Measurements from ENCODE around the gene ABHD12B.
"Not testable (repeated sequence)": the region's sequence is repeated elsewhere in the genome, so short reads cannot be mapped to it uniquely, and the experiment has no call there.

ABHD12B gene

DNA sequence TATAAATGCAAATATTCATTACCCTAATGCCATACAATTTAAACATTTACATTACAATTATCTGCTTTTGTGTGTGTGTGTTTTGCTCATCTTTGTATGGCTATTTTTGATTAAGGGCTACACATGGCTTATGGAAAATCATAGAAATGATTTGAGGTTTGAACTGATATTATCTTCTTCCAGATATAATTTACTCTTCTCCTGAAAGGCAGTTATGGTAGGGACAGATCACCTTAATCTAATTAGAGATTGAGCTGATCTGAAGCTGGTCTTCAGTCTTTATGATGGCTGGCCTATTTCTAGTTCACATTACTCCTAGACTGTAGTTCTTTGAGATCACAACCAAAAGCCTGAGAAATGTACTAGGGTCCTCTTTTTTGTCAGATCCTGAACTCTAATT lies 15.6 kb downstream of the ABHD12B start:
- DNase-seq (ENCODE audit: low read depth in 2 of 2) = no peak
- no peak overlapping the region for H3K4me3 ChIP-seq (replicated peaks in 1 of 2; ENCODE audit: low read depth in 2 of 2, low read length in 2 of 2)
- TF ChIP-seq, protein P1, sequence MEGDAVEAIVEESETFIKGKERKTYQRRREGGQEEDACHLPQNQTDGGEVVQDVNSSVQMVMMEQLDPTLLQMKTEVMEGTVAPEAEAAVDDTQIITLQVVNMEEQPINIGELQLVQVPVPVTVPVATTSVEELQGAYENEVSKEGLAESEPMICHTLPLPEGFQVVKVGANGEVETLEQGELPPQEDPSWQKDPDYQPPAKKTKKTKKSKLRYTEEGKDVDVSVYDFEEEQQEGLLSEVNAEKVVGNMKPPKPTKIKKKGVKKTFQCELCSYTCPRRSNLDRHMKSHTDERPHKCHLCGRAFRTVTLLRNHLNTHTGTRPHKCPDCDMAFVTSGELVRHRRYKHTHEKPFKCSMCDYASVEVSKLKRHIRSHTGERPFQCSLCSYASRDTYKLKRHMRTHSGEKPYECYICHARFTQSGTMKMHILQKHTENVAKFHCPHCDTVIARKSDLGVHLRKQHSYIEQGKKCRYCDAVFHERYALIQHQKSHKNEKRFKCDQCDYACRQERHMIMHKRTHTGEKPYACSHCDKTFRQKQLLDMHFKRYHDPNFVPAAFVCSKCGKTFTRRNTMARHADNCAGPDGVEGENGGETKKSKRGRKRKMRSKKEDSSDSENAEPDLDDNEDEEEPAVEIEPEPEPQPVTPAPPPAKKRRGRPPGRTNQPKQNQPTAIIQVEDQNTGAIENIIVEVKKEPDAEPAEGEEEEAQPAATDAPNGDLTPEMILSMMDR (IDR thresholded peaks at IDR 0.05; ENCODE audit: low read depth, low read length) = no peak

DNA sequence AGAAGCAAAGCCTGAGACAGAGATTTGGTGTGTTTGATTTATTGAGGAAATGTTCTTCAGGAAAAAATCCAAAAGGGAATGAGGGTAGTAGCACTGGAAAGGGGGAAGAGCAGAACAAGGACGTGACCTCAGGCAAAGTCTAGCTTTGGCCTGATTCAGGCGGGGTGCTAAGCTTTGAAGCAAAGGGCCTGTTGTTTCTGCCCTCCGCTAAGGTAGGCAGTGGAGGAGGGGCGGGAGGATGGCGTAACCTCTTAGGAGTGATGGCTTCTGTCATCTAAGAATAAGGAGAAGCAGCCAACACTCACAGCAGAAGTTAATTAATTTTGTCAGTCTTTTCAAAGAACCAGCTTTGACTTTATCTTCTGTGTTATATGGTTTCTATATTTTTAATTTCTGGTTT lies 20.4 kb downstream of the ABHD12B start:
- H3K4me3 ChIP-seq (replicated peaks in 1 of 2; ENCODE audit: low read depth in 2 of 2, low read length in 2 of 2) = no peak overlapping the region
- no peak for DNase-seq (ENCODE audit: low read depth in 2 of 2)
- TF ChIP-seq, protein P1 (IDR thresholded peaks at IDR 0.05; ENCODE audit: low read depth, low read length) = no peak

DNA sequence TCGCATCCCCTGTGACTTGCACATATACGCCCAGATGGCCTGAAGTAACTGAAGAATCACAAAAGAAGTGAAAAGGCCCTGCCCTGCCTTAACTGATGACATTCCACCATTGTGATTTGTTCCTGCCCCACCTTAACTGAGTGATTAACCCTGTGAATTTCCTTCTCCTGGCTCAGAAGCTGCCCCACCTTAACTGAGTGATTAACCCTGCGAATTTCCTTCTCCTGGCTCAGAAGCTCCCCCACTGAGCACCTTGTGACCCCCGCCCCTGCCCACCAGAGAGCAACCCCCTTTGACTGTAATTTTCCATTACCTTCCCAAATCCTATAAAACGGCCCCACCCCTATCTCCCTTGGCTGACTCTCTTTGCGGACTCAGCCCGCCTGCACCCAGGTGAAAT lies 24.6 kb downstream of the ABHD12B start:
- H3K4me3 ChIP-seq (replicated peaks in 1 of 2; ENCODE audit: low read depth in 2 of 2, low read length in 2 of 2); DNase-seq (ENCODE audit: low read depth in 2 of 2): not testable (repeated sequence)

DNA sequence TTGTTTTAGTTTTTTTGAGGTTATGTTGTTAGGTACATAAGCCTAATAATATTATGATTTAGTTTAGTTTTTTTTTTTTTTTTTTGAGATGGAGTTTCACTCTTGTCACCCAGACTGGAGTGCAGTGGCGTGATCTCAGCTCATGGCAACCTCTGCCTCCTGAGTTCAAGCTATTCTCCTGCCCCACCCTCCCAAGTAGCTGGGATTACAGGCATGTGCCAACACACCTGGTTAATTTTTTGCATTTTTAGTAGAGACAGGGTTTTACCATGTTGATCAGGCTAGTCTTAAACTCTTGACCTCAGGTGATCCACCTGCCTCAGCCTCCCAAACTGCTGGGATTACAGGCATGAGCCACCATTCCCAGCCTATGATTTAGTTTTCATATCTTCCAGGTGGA lies 25.2 kb downstream of the ABHD12B start:
- H3K4me3 ChIP-seq (replicated peaks in 1 of 2; ENCODE audit: low read depth in 2 of 2, low read length in 2 of 2); DNase-seq (ENCODE audit: low read depth in 2 of 2): not testable (repeated sequence)

DNA sequence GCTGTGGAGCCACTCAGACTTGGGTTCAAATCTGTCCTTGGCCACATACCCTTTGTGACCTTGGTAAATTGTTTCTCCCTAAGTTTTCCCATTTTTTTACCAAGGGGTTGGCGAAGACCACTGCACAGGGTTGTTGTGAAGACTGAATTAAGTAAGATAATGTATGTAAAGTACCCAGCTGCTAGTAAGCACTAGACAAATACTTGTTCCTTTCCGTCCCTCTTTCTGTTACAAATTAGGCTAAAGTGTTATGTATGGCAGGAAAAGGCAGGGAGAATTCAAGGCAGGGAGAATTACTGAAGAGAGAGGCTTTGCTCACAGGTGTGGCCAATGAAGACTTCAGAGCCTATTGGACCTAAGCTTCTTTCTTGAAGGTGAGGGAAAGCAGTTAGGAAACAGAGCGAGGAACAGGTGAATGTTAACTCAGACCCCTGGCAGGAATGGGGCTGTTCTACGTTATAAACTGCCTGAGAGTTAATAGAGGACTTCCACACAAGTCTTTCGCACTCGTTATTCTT lies 25.9 kb downstream of the ABHD12B start:
- DNase-seq (ENCODE audit: low read depth in 2 of 2) = no peak
- no peak overlapping the region for H3K4me3 ChIP-seq (replicated peaks in 1 of 2; ENCODE audit: low read depth in 2 of 2, low read length in 2 of 2)
- TF ChIP-seq, protein P1 (IDR thresholded peaks at IDR 0.05; ENCODE audit: low read depth, low read length) = no peak

DNA sequence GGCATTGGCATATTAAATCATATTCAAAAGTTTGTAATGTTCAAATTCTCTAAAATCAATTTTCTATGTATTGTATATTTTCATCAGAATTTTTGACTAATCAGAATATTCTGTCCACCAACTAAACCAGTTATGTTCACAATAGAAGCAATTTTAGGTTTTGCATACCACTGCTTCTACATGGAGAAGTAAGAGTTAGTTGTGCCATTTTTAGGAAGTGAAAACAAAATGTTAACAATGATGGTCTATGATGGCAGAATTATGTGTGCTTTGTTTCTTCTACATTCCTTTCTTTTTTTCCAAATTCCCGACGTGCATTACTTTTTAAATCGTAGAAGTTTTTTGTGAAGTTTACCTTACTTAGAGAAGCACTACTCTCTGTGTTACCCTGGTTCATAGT lies 29.5 kb downstream of the ABHD12B start:
- TF ChIP-seq, protein P1 (IDR thresholded peaks at IDR 0.05; ENCODE audit: low read depth, low read length) = no peak
- no peak overlapping the region for H3K4me3 ChIP-seq (replicated peaks in 1 of 2; ENCODE audit: low read depth in 2 of 2, low read length in 2 of 2)

DNA sequence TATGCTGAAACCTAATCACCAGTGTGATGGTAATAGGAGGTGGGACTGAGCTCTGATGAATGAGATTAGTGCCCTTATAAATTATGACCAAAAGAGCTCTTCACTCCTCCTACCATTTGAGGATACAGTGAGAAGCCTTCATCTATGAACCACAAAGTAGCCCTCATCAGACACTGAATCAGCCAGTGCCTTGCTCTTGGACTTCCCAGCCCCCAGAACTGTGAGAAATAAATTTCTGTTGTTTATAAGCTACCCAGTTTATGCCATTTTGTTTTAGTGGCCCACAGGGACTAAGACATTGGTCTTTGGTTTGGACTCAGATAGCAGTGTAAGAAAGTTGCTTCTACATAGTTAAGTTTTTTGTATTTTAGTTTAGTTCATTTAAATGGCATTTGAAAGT lies 32.9 kb downstream of the ABHD12B start:
- H3K4me3 ChIP-seq (replicated peaks in 1 of 2; ENCODE audit: low read depth in 2 of 2, low read length in 2 of 2) = no peak overlapping the region
- DNase-seq (ENCODE audit: low read depth in 2 of 2) = no peak
- TF ChIP-seq, protein P1 (IDR thresholded peaks at IDR 0.05; ENCODE audit: low read depth, low read length) = no peak

More for the DNA sequence above, 29.5 kb downstream of the ABHD12B start:
- no peak for DNase-seq (ENCODE audit: low read depth in 2 of 2)

DNA sequence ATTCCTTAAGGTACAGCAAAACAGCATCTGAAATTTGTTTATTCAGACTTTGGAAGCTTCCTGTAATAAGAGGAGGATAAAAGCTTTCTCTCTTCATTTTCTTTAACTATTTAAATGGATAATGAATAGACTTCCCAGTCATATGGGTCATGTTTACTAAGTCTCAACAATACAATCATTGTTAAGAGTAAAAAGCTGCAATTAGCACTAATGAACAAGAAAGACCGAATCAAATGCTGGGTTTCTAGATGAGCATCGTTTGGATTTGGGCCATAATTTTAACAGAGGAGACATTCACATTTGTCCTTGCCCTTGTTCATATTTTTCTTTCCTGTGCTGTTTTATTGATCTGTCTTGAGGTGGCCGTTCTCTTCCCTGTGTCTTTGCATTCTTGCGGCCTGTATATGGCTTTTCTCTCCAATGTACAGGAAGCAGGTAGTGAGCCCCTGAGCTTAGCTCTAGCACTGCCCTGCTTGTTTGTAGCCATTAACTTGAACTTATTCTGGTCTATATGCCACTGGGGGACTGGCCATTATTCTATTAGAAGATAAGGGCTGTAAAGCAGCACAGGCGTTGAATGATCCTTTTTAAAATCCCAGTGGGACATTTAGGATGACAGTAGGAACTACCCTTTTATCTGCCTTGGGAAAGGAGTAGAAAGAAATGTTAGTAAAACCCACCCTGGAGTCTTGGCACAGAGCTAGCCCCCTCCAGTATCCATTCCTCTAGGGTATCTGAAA lies 34.6 kb downstream of the ABHD12B start:
- no peak overlapping the region for H3K4me3 ChIP-seq (replicated peaks in 1 of 2; ENCODE audit: low read depth in 2 of 2, low read length in 2 of 2)
- TF ChIP-seq, protein P1 (IDR thresholded peaks at IDR 0.05; ENCODE audit: low read depth, low read length) = no peak
- DNase-seq (ENCODE audit: low read depth in 2 of 2) = no peak
